ENCODE data around the gene KLHL12.

Gene KLHL12

GRCh38 chr1:202848191-202848542 is 78.9 kb downstream of the KLHL12 start:
- Histone ChIP-seq H3K27ac (ENCODE audit: low read depth, low read length) (no peak overlapping the region), H3K79me2 (ENCODE audit: control insufficient read depth, low read length) (no peaks in the 10 kb centered on the region), H3K9me2 (replicated peaks; ENCODE audit: control insufficient read depth, low read length) (no peaks in the 10 kb centered on the region), H4K20me1 (ENCODE audit: control insufficient read depth, insufficient read depth, low read depth, low read length) (no peaks in the 10 kb centered on the region), H3F3A (ENCODE audit: control insufficient read depth, insufficient read depth) (no peaks in the 10 kb centered on the region), H3K27me3 (ENCODE audit: control insufficient read depth, low read length) (no peaks in the 10 kb centered on the region), H3K36me3 (ENCODE audit: control insufficient read depth, low read length) (no peaks in the 10 kb centered on the region), H3K9me3 (ENCODE audit: control insufficient read depth, insufficient read depth, low read length) (no peaks in the 10 kb centered on the region), H3K4me2 (ENCODE audit: low read length) (peak overlapping the region; percentile 35), H3K4me3 (ENCODE audit: low read length) (no peak overlapping the region), H3K4me1 (ENCODE audit: control insufficient read depth, low read length) (peaks cover 34% of the 10 kb centered on the region)
- TF ChIP-seq EZH2phosphoT487 (IDR thresholded peaks at IDR 0.05; ENCODE audit: borderline replicate concordance, low read length) (no peak), CTCF (IDR thresholded peaks at IDR 0.05; ENCODE audit: low read depth, low read length, poor library complexity, severe bottlenecking) (no peak)

GRCh38 chr1:202844935-202845334 is 82.1 kb downstream of the KLHL12 start:
- Histone ChIP-seq H3K9me3 (ENCODE audit: control insufficient read depth, insufficient read depth, low read length) (no peaks in the 10 kb centered on the region), H3K4me2 (ENCODE audit: low read length) (no peak overlapping the region), H3F3A (ENCODE audit: control insufficient read depth, insufficient read depth) (no peaks in the 10 kb centered on the region), H3K4me1 (ENCODE audit: control insufficient read depth, low read length) (peaks cover 19% of the 10 kb centered on the region), H3K36me3 (ENCODE audit: control insufficient read depth, low read length) (no peaks in the 10 kb centered on the region), H3K9me2 (replicated peaks; ENCODE audit: control insufficient read depth, low read length) (no peaks in the 10 kb centered on the region), H3K79me2 (ENCODE audit: control insufficient read depth, low read length) (no peaks in the 10 kb centered on the region), H3K27me3 (ENCODE audit: control insufficient read depth, low read length) (no peaks in the 10 kb centered on the region), H3K4me3 (ENCODE audit: low read length) (no peak overlapping the region), H4K20me1 (ENCODE audit: control insufficient read depth, insufficient read depth, low read depth, low read length) (no peaks in the 10 kb centered on the region), H3K27ac (ENCODE audit: low read depth, low read length) (no peak overlapping the region)
- no peak for TF ChIP-seq CTCF (IDR thresholded peaks at IDR 0.05; ENCODE audit: low read depth, low read length, poor library complexity, severe bottlenecking)
- no peak for TF ChIP-seq EZH2phosphoT487 (IDR thresholded peaks at IDR 0.05; ENCODE audit: borderline replicate concordance, low read length)

- Histone ChIP-seq H3K4me1 (ENCODE audit: control insufficient read depth, low read length) (peaks cover 15% of the 10 kb centered on the region), H3K27ac (ENCODE audit: low read depth, low read length) (no peak overlapping the region), H3K4me2 (ENCODE audit: low read length) (no peak overlapping the region), H3K27me3 (ENCODE audit: control insufficient read depth, low read length) (no peaks in the 10 kb centered on the region), H3K4me3 (ENCODE audit: low read length) (no peak overlapping the region), H3K9me2 (replicated peaks; ENCODE audit: control insufficient read depth, low read length) (no peaks in the 10 kb centered on the region), H3K9me3 (ENCODE audit: control insufficient read depth, insufficient read depth, low read length) (no peaks in the 10 kb centered on the region), H3K79me2 (ENCODE audit: control insufficient read depth, low read length) (no peaks in the 10 kb centered on the region), H3F3A (ENCODE audit: control insufficient read depth, insufficient read depth) (no peaks in the 10 kb centered on the region), H4K20me1 (ENCODE audit: control insufficient read depth, insufficient read depth, low read depth, low read length) (no peaks in the 10 kb centered on the region), H3K36me3 (ENCODE audit: control insufficient read depth, low read length) (no peaks in the 10 kb centered on the region)
- no peak for TF ChIP-seq EZH2phosphoT487 (IDR thresholded peaks at IDR 0.05; ENCODE audit: borderline replicate concordance, low read length)
- no peak for TF ChIP-seq CTCF (IDR thresholded peaks at IDR 0.05; ENCODE audit: low read depth, low read length, poor library complexity, severe bottlenecking)
Measured at GRCh38 chr1:202844259-202844658, 82.8 kb downstream of the KLHL12 start.

GRCh38 chr1:202843081-202843480 is 84.0 kb downstream of the KLHL12 start:
- TF ChIP-seq CTCF (IDR thresholded peaks at IDR 0.05; ENCODE audit: low read depth, low read length, poor library complexity, severe bottlenecking) (no peak), EZH2phosphoT487 (IDR thresholded peaks at IDR 0.05; ENCODE audit: borderline replicate concordance, low read length) (no peak)

More at GRCh38 chr1:202843081-202843480, 84.0 kb downstream of the KLHL12 start:
- Histone ChIP-seq H3K4me1 (ENCODE audit: control insufficient read depth, low read length) (peaks cover 5% of the 10 kb centered on the region), H3K4me3 (ENCODE audit: low read length) (no peak overlapping the region), H3K27ac (ENCODE audit: low read depth, low read length) (no peak overlapping the region), H3K79me2 (ENCODE audit: control insufficient read depth, low read length) (no peaks in the 10 kb centered on the region), H3K9me2 (replicated peaks; ENCODE audit: control insufficient read depth, low read length) (no peaks in the 10 kb centered on the region), H3F3A (ENCODE audit: control insufficient read depth, insufficient read depth) (no peaks in the 10 kb centered on the region), H4K20me1 (ENCODE audit: control insufficient read depth, insufficient read depth, low read depth, low read length) (no peaks in the 10 kb centered on the region), H3K27me3 (ENCODE audit: control insufficient read depth, low read length) (0 out of 2 replicates have a peak, but pooled peaks cover 2% of the 10 kb centered on the region), H3K4me2 (ENCODE audit: low read length) (no peak overlapping the region), H3K9me3 (ENCODE audit: control insufficient read depth, insufficient read depth, low read length) (no peaks in the 10 kb centered on the region), H3K36me3 (ENCODE audit: control insufficient read depth, low read length) (no peaks in the 10 kb centered on the region)

Data from DOHH2 (cell line).